ENCODE results near the gene ARHGAP32.
"Not testable (repeated sequence)": the region's sequence is repeated elsewhere in the genome, so short reads cannot be mapped to it uniquely, and the experiment has no call there.

DNA sequence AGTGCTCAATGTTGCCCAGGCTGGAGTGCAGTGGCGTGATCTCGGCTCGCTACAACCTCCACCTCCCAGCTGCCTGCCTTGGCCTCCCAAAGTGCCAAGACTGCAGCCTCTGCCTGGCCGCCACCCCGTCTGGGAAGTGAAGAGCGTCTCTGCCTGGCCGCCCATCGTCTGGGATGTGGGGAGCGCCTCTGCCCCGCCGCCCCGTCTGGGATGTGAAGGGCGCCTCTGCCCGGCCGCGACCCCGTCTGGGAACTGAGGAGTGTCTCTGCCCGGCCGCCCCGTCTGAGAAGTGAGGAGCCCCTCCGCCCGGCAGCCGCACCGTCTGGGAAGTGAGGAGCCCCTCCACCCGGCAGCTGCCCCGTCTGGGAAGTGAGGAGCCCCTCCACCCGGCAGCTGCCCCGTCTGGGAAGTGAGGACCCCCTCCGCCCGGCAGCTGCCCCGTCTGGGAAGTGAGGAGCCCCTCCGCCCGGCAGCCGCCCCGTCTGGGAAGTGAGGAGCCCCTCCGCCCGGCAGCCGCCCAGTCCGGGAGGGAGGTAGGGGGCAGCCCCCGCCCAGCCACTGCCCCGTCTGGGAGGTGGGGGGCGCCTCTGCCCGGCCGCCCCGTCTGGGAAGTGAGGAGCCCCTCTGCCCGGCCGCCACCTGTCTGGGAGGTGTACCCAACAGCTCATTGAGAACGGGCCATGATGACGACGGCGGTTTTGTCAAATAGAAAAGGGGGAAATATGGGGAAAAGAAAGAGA is 63.1 kb downstream of the ARHGAP32 start:
- not testable (repeated sequence) for TF ChIP-seq RARB, ZFP30 (CRISPR knock-in tag; IDR thresholded peaks at IDR 0.05)
